GM19240 (cell line): ENCODE results near the gene SSUH2.

Experiments used
- DNase-seq: peaks from one replicate; pipeline ENCODE4 v3.0.0; 2011; ENCODE audit warnings: low spot score; ENCODE audit not compliant: insufficient read length

Gene SSUH2

DNA sequence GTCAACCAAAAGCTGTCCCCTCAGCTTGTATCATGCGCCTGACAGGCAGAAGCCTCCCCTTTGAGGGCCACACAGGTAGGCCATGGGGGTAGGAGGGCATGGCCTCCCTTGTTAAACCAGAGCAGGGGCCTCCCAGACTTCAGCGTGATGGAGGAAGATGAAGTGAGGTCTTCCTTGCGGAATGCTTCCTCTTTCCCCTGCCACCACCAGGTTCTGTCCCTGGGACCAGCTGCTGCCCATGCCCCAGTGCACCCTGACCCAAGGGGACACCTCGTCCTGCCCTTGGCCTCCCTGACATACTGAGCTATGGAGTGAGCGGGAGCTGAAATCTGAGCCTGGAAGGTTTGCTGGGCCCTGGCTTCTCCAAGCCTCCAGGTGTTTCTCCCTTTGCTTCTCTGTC lies 26.7 kb downstream of the SSUH2 start:
- DNase-seq = no peak

DNA sequence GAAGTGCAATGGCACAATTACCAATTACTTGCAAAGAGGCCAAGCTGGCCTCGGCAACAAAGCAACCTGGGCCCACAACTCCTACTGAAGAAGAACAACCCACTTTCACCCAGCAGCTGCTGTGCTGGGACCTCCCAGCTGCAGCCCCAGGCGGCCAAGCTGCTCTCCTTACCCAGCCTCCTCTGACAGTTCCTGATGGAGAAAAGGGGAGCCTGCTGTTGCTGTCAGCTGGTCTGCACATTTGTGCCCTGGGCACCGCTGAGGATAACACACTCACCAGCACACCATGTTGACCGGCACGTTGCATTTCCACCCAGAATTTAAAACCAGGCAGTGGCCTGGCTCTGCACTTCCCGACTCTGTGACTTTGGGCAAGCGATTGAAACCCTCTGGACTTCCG lies 33.6 kb downstream of the SSUH2 start:
- DNase-seq = no peak

DNA sequence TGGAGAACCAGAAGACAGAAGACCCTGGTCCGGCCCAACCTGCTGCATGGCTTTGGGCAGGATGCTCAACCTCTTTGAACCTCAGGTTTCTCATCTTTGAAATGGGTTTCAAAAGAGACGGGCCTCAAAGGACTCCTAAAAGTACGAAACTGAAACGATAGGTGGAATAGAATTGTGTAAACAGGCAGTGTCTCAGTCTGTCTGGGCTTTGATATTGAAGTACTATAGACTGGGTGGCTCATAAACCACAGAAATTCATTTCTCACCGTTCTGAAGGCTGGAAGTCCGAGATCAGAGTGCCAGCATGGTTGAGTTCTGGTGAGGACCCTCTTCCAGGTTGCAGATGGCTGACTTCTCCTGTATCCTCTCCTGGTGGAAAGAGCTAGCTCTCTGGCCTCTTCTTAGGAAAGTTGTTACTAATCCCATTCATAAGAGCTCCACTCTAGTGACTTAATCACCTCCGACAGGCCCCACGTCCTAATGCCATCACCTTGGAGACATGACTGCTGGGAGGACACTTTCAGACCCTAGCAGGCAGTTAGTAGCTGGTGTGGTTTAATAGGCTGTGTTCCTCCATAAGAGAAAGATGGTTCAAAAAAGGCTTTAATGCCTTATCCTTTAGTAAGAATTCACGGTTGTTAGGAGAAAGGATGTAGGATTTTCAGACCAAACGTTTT lies 35.7 kb downstream of the SSUH2 start:
- no peak for DNase-seq

- no peak for DNase-seq
Measured at GRCh38 chr3:8608041-8608790, 36.4 kb downstream of the SSUH2 start.

- DNase-seq = no peak
Measured at GRCh38 chr3:8607234-8608040, 37.2 kb downstream of the SSUH2 start.

GRCh38 chr3:8606701-8607231 lies 37.8 kb downstream of the SSUH2 start:
- no peak for DNase-seq

- no peak for DNase-seq
Measured at GRCh38 chr3:8604988-8605387, 39.6 kb downstream of the SSUH2 start.

GRCh38 chr3:8604006-8604405 lies 40.6 kb downstream of the SSUH2 start:
- DNase-seq = no peak

DNA sequence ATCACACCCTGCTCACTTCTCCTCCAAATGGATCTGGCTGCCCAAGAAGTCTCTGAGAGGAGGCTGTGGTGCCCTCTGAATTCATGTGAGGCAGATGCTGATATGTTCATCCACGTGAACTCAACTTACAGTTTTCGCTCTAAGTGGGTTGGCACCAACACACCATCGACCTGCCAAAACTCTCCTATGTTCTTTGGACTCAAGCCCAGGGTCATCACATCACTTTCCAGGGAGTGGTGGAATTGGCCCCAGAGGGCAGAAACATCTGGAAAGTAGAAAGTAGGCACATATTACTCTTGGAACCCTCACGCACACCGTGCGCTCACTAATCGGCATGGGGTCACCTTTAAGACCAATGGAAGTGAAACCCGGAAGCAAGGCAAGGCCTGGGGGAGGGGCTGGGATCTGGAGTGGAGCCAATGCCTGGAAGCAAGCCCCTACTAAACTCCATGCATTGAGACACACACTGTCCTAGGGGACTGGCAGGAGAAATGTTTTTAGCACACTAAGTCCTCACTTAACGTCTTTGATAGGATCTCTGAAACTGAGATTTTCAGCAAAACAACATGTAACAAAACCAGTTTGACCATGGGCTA lies 41.4 kb downstream of the SSUH2 start:
- DNase-seq = no peak

DNA sequence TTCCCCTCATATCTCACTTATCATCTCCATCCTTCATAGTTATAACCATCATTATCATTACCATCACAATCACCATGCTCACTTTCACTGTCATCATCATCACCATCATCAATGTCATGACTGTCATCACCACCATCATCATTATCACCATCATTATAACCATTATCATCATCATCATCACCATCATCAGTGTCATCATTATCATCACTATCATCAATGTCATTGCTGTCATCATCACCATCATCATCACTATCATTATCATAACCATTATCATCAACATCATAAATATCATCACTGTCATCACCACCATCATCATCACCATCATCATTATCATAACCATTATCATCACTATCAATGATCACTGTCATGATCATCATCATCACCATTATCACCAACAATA lies 44.1 kb downstream of the SSUH2 start:
- no peak for DNase-seq

DNA sequence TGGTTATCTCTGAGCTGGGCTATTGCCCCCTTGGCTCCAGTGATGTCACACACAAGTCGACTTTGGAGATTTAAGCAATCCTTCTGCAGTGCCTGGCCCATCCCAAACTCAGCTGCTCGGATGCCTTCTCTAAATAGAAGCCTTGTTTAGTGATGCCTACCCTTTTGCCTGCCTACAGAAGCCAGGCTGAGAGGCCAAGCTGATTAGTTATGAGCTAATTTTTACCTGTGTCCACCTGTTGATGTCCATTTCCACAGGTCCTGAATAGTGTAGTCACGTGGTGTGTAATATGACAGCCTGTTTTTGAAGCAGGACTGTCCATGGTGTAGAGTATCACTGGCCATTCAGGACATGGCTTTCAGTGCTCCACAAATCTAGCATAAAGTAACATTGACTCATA lies 45.5 kb downstream of the SSUH2 start:
- no peak for DNase-seq

- DNase-seq = no peak
Measured at GRCh38 chr3:8597219-8597853, 47.3 kb downstream of the SSUH2 start.

DNA sequence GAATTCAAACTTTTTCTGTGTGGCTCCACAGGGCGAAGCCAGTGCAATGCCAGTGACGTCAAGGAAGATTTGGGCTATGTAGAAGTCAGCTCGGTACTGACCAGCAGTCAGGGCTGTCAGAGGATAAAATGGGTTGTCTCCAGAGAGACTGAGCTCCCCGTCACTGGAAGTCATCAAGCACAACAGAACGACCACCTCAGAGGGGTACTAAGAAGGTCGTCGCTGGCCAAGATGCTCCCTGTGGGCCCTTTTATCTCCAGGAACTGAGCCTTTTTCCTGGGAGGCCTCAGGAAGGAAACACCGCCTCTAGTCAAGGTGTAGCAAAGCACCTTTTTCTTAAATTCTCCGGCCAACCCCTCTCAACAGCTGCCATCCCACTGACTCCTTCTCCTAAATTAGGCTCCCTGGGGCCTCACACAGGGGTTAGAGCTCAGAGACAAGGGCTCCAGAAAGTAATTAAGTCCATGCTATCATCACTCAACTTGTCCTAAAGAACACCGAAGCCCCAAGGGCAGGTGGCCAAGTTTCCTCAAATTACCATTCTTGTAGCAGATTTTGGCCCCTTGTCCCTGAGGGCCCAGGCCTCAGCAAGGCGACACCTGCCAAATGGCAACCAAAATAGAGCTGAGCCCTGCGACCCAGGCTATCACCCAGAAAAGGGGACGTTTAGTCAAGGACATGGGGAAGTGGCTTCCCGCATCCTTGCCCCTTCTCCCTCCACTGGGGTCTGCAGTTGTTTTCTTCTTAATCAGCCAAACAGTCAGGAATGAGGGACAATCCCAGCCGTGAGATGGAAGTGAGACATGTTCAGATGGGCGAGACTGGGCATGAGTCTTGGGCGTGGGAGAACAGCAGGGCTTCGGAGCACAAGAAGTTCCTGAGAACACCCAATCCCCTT lies 48.0 kb downstream of the SSUH2 start:
- no peak for DNase-seq

GRCh38 chr3:8595695-8596115 lies 48.9 kb downstream of the SSUH2 start:
- no peak for DNase-seq

DNA sequence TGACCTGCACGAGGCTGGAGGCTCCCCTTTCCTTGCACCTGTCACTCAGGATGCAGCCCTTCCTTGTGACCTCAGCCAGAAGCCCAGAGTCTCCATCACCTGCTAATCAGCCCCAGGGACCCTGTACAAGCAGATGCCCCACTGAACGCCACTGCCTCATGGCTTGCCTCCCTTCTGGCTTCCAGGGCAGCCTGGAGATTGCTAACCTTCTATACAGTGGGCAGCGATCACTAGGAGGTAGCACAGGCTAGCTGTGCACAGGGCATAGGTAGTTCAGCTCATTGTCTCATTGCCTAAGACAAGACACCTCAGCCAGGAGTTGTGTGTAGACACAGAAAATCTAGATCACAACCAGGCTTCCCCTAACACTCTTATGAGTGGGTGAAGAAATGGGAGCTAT lies 49.3 kb downstream of the SSUH2 start:
- DNase-seq = no peak

GRCh38 chr3:8593021-8593827 lies 51.4 kb downstream of the SSUH2 start:
- no peak for DNase-seq

DNA sequence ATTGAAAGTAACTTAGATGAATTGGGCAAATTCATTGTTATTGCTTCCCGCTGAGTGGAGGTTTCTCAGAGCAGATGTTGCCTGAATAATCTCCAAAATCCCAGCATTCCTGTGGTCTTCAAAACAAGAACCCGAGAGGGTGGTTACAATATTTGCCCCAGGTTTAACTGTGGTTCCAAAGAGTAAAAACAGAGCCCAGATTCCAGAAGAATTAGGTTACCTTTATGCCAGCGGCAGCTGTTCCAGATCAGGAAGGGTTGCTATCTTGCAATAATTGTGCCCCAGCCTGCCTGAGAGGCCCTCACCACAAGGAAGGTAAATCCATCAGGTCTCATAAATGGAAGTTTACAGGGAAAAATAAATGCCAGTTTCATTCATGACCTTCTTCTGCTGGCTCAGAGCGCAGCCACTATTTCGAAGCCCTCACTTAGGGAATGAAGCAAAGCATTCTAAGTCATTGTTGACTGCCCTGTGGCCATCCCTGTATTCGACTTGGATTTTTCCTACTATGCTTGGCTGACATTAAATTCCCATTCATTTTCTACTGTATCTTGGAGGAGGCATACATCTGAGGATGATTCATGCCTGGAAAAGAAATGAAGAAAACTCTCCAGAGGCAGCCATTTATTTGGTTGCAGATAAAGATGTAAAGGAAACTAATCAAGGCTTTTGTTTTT lies 54.6 kb downstream of the SSUH2 start:
- DNase-seq = no peak

GRCh38 chr3:8584661-8585060 lies 59.9 kb downstream of the SSUH2 start:
- DNase-seq = no peak
